NCI-H82 treated with DMSO at 0.1 percent for 48 hours (cell line): ENCODE measurements around the gene RAB1A.

ENCODE experiments used
- DNase-seq: peaks from one replicate; lab custom pipeline; 2025; ENCODE audit not compliant: unreplicated experiment; lab: John Stamatoyannopoulos, UW

The RAB1A gene

GRCh38 chr2:65097844-65098243 is 32.1 kb downstream of the RAB1A start:
- no peak for DNase-seq

GRCh38 chr2:65096948-65097347 is 33.0 kb downstream of the RAB1A start:
- no peak for DNase-seq

- DNase-seq = no peak
These were observed 36.7 kb downstream of the RAB1A start for GRCh38 chr2:65093211-65093610.

- peak; percentile 54 for DNase-seq
These were observed 37.1 kb downstream of the RAB1A start for GRCh38 chr2:65092791-65093190.

GRCh38 chr2:65085148-65085547 is 44.8 kb downstream of the RAB1A start:
- no peak for DNase-seq

GRCh38 chr2:65081232-65081685 is 48.6 kb downstream of the RAB1A start:
- DNase-seq = no peak

GRCh38 chr2:65079017-65079416 is 50.9 kb downstream of the RAB1A start:
- no peak for DNase-seq

GRCh38 chr2:65077898-65078297 is 52.0 kb downstream of the RAB1A start:
- DNase-seq = no peak

GRCh38 chr2:65076345-65076710 is 53.6 kb downstream of the RAB1A start:
- no peak for DNase-seq

- DNase-seq = no peak
These were observed 54.1 kb downstream of the RAB1A start for GRCh38 chr2:65075605-65076344.

GRCh38 chr2:65075176-65075575 is 54.7 kb downstream of the RAB1A start:
- no peak for DNase-seq

- DNase-seq = no peak
These were observed 55.9 kb downstream of the RAB1A start for GRCh38 chr2:65073879-65074565.

- DNase-seq = no peak
These were observed 57.5 kb downstream of the RAB1A start for GRCh38 chr2:65072181-65072970.

- DNase-seq = no peak
These were observed 58.3 kb downstream of the RAB1A start for GRCh38 chr2:65071499-65072180.

- DNase-seq = no peak
These were observed 59.0 kb downstream of the RAB1A start for GRCh38 chr2:65070856-65071255.

GRCh38 chr2:65070172-65070830 is 59.6 kb downstream of the RAB1A start:
- DNase-seq = no peak

GRCh38 chr2:65069439-65069824 is 60.5 kb downstream of the RAB1A start:
- no peak for DNase-seq

- DNase-seq = no peak
These were observed 61.9 kb downstream of the RAB1A start for GRCh38 chr2:65067806-65068553.

- DNase-seq = peak; percentile 66
These were observed 65.0 kb downstream of the RAB1A start for GRCh38 chr2:65064728-65065552.
